IPS-18c (cell line): ENCODE data around the gene ENOX2.

Experiments used
- H3K4me3 ChIP-seq: 2 replicates; pipeline ENCODE4 v1.7.0; 2013; ENCODE audit warnings: low read depth, mild to moderate bottlenecking, low read length, moderate library complexity; ENCODE audit not compliant: insufficient read depth
- H3K9me3 ChIP-seq: one replicate; pipeline ENCODE4 v1.6.1; 2013; ENCODE audit warnings: mild to moderate bottlenecking, low read length, moderate library complexity; ENCODE audit not compliant: control insufficient read depth, insufficient read depth

The ENOX2 gene

DNA sequence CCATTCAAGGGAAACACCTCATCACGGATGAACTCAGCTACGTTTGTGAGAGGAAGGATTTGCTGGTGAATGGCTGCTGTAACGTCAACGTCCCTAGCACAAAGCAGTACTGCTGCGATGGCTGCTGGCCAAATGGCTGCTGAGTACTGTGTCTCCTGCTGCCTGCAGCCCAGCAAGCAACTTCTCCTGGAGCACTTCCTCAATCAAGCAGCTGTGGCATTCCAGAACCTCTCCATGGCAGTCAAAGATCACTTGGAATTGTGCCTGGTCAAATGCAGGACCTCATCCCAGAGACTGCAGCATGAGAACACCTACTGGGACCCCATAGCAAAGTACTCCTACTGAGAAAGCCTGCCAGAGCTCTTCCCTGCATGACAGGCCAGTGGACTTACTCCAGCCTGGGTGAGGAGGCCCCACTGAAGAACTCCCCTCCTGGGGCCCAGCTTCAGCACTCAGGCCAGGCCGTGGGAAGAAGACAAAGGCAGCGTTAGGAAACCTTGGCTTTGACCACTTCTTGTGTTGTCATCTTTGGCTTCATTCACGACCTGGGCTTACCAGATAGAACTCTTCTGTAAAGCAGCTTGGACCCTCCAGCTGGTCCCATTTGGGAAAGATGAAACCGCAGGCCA is 256.9 kb downstream of the ENOX2 start:
- Histone ChIP-seq H3K4me3 (no peak overlapping the region), H3K9me3 (peaks cover 2% of the 10 kb centered on the region)

GRCh38 chrX:130637591-130637990 is 265.4 kb downstream of the ENOX2 start:
- Histone ChIP-seq H3K9me3 (peaks cover 5% of the 10 kb centered on the region), H3K4me3 (no peak overlapping the region)

- Histone ChIP-seq H3K9me3 (peaks cover 5% of the 10 kb centered on the region), H3K4me3 (no peak overlapping the region)
Observed at GRCh38 chrX:130636277-130636676, 266.7 kb downstream of the ENOX2 start.

DNA sequence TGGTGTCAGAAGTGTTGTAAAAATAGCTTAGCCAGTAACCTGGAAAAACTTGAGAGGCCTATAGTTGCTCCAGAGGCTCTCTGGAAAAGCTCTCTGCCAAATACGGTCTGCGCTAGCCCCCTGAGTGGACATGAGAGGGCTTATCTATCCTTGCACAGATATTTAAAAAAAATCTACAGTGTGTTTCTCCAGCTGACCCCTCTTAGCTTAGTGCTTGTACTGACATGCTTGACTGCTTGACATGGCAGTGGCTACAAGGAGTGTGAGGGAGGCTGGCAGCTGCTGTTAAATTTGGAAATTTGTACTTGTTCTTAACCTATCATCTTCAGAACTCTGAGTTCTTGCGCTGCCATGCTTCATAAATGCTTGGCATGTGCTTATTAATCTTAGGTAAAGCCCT is 272.0 kb downstream of the ENOX2 start:
- Histone ChIP-seq H3K4me3 (no peak overlapping the region), H3K9me3 (peaks cover 5% of the 10 kb centered on the region)

- H3K4me3 ChIP-seq: no peak overlapping the region
- H3K9me3 ChIP-seq: peaks cover 3% of the 10 kb centered on the region
Observed at GRCh38 chrX:130628516-130628915, 274.5 kb downstream of the ENOX2 start.

DNA sequence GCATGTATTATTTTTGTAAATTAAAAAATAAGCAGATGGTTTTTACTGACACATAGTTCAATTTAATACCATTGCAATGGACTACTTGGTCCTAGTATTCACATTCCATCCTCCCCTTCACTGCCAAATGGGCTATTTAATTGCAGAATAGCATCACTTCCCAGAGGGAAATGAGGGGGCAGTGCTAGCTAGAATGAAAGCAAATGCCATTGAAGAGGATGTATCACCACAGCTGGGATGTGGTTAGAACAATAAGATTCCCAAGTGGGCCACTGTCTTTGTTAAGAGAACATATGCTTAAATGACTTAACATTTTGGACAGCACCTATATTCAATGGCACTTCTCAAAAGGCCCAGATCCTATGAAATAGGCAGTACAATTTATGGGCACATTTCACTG is 276.5 kb downstream of the ENOX2 start:
- H3K4me3 ChIP-seq: no peak overlapping the region
- H3K9me3 ChIP-seq: peaks cover 3% of the 10 kb centered on the region

GRCh38 chrX:130625386-130625785 is 277.6 kb downstream of the ENOX2 start:
- H3K4me3 ChIP-seq: no peak overlapping the region

GRCh38 chrX:130623518-130623917 is 279.5 kb downstream of the ENOX2 start:
- no peak overlapping the region for H3K4me3 ChIP-seq
- H3K9me3 ChIP-seq: no peaks in the 10 kb centered on the region

More at GRCh38 chrX:130625386-130625785, 277.6 kb downstream of the ENOX2 start:
- H3K9me3 ChIP-seq: no peaks in the 10 kb centered on the region

- Histone ChIP-seq H3K4me3 (no peak overlapping the region), H3K9me3 (no peaks in the 10 kb centered on the region)
Observed at GRCh38 chrX:130615941-130616340, 287.1 kb downstream of the ENOX2 start.

DNA sequence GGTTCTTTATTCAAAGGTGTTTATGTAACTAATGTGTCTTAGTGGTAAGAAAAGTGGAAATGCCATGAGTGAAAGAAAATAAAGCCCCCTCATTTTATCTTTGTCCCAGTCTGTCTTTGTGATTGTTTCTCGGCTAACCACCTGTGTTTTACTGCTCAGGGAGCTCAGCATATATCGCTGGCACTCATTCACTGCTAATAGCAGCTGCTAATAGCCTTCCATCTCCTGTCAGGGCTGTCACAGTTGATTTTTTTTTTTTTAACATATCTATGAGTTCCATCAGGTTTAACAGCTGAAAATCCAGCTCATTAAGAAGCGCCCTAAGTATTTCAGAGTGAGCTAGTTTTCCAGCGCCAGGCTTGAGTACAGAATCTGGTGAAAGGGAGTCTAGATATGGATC is 295.6 kb downstream of the ENOX2 start:
- Histone ChIP-seq H3K9me3 (peaks cover 4% of the 10 kb centered on the region), H3K4me3 (no peak overlapping the region)

- Histone ChIP-seq H3K9me3 (peaks cover 4% of the 10 kb centered on the region), H3K4me3 (no peak overlapping the region)
Observed at GRCh38 chrX:130606425-130606824, 296.6 kb downstream of the ENOX2 start.

GRCh38 chrX:130604882-130605281 is 298.1 kb downstream of the ENOX2 start:
- Histone ChIP-seq H3K9me3 (peaks cover 6% of the 10 kb centered on the region), H3K4me3 (no peak overlapping the region)

DNA sequence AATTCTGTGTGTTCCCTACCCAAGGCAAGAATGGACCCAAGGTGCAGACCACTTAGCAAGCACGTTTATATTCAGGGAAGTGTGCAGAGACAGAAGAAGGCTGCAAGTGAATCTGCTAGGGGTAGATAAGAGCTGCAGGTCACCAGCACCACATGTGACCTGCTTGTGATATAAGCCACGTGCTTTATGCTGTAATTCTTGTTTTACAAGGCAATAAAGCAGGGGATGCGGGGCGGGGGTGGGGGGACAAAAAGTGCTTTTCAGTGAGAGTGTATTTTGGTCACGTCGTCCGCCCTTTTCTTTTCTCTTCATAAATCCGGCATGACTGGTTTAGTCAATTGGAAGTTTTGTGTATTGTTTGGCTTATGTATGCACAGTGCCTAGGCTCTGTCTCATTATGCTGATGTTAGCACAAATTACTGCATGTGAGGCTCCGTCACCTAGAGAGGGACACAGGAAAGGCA is 308.5 kb downstream of the ENOX2 start:
- no peaks in the 10 kb centered on the region for H3K9me3 ChIP-seq
- H3K4me3 ChIP-seq: no peak overlapping the region

DNA sequence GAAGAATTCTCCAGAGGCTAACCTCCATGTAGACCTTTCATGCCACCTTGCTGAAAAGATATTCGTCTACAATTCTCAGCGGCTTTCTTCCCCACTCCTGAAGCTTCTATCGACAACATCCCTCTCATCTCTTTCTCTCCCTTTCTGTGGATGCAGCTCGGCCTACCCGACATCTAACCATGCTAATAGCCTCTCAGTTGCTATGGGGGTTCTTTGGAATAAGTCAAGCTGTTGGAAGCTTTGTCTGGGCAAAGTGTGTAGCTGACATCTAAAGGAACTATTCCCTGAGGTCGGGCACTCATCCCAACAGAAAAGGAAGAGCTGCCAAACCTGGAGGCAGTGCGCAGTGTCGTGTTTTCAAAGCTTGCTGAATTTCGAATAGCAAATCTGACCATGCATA is 309.1 kb downstream of the ENOX2 start:
- Histone ChIP-seq H3K9me3 (no peaks in the 10 kb centered on the region), H3K4me3 (no peak overlapping the region)

GRCh38 chrX:130592204-130592603 is 310.8 kb downstream of the ENOX2 start:
- Histone ChIP-seq H3K4me3 (no peak overlapping the region), H3K9me3 (no peaks in the 10 kb centered on the region)

DNA sequence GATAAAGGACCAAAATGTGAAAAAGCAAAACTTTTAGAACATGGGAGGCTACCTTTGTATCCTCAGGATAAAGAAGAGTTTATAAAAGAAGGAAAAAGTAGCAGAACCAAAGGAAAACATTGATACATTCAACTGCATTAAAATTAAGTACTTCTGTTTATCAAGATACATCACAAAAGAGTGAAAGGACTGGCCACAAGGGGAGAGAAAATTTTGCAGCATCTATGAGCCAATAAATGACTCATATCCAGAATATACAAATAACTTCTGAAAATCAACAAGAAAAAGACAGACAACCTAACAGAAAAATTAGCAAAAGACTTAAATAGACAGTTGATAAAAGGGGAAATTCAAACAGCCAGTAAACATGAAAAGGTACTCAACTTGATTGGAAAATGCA is 324.1 kb downstream of the ENOX2 start:
- peaks cover 2% of the 10 kb centered on the region for H3K9me3 ChIP-seq

DNA sequence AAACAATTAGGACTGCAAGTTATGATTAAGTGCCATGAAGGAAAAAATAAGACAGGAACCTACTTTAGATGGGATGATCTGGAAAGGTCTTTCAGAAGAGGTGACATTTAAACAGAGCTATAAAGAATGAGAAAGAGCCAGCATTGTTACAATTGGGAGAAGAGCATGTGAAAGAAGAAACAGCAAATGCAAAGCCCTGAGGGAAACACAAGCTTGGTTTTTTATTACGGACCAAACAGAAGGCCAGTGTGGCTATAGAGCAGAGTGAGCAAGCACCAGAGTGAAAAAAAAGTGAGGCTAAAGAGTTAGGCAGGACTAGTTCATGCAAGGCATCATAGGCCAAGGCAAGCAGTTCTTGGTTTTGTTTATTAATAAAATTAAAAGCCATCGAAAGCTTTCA is 325.6 kb downstream of the ENOX2 start:
- H3K9me3 ChIP-seq: peaks cover 4% of the 10 kb centered on the region
- no peak overlapping the region for H3K4me3 ChIP-seq

More for the DNA sequence above, 324.1 kb downstream of the ENOX2 start:
- no peak overlapping the region for H3K4me3 ChIP-seq

GRCh38 chrX:130575831-130576389 is 327.1 kb downstream of the ENOX2 start:
- Histone ChIP-seq H3K9me3 (peaks cover 4% of the 10 kb centered on the region), H3K4me3 (no peak overlapping the region)
